Stimulated activated CD8-positive, alpha-beta memory T cell treated with anti-CD3 and anti-CD28 coated beads, Interleukin-12 subunit alpha, Interleukin-12 subunit beta, amount 100 ng/mL, for 24 hours (primary cell): ENCODE measurements around the gene TBL1Y.
"Not testable (repeated sequence)": the region's sequence is repeated elsewhere in the genome, so short reads cannot be mapped to it uniquely, and the experiment has no call there.

Experiments used
- DNase-seq: peaks from one replicate; pipeline ENCODE4 v3.0.0-alpha.2; 2020; ENCODE audit errors: extremely low read depth

The TBL1Y gene

DNA sequence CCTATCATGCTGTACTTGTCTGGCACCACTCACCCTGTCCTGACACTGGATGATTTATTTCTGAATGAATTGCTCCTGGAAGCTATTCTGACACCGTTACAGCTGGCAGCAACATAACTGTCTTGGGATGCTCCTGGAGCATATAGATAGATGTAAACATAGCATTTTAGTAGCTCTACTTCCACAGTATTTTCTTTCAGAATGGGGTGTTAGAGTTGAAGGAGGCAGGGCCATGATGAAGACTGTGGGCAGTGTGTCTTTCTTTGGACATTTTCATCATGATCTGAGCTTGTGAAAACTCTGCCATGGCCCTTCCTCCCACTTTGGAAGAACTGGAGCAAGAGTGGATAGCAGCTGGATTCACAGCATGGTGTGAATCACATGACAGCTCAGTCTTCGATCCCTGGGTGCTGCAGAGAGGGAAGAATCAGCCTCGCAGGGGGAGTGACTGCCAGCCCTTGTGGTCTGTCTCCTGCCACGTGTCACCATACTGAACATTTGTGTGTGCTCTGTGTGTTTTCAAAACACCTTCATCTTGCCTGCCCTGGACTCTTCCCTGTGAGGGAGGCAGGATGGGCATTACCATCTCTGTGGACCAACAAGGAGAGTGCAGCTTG, 61.9 kb downstream of the TBL1Y start:
- DNase-seq: no peak

DNA sequence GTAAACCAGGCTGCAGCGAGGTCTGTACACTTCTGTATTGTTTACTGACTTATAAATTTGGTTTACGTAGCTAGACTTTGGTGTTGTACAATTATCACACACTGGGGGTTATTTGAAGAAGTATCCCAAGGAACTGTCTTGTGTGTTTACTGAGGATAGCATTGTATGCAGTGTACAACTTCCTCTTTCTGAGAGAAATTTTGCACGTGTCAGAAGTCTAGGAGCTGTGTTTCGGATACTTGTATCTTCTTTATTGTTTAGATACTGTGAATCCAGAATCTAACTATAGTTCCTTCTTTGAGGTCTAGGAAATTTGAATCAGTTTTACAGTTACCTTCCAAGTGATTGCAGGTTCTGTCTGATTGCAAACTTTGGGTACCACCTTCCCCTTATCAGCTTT, 64.5 kb downstream of the TBL1Y start:
- no peak for DNase-seq

DNA sequence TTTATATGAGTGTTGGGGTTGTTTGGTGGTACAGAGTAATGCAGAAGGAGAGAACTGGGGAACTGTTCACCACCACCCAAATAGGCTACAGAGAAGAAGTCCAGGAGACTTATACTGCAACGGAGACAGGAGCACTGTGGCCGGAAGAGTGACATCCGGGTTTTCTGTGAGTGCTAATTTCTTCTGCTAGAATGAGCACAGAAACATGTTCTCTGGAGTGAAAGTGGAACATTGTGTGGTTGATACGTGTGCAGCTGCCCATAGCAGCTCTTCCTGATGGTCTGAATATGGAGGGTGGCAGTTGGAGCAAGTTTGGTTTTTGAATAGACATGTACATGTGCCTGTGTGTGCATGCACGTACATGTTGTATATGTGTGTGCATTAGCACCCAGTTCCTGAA, 67.3 kb downstream of the TBL1Y start:
- DNase-seq: no peak

DNA sequence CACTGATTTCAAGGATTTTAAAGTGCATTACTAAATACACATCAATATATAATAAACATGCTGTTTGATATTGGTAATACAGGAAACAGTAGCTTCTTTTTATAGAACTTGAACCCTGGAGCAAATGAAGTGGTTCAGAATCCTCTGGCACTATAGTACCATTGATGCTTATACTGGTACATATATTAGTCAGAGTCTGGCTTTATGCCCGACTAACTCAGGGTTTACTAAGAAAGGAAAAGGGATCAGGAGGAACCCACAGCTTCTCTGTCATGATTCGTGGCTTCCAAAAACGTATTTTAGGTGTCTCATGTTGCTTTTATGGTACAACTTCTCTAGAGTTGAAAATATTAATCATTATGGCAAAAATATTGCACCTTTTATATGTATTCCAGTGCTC, 72.7 kb downstream of the TBL1Y start:
- DNase-seq: no peak

DNA sequence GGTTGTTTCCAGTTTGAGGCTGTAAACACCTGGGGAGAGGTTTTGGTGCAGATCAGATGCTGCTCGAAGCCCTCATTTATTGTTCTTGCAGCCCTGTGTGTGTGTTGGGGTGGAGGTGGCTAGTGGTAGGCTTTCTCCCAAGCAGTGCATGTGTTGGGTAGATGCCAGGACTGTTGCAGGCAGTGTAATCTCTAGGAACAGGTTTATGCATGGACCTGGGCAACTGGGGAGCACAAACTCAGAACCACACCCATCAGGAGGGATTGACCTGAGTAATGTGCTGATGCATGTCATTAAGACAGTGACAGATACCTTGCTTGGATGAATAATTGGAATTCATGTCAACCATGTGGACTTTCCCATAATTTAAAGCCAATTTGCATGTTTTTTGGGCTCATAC, 77.3 kb downstream of the TBL1Y start:
- no peak for DNase-seq

DNA sequence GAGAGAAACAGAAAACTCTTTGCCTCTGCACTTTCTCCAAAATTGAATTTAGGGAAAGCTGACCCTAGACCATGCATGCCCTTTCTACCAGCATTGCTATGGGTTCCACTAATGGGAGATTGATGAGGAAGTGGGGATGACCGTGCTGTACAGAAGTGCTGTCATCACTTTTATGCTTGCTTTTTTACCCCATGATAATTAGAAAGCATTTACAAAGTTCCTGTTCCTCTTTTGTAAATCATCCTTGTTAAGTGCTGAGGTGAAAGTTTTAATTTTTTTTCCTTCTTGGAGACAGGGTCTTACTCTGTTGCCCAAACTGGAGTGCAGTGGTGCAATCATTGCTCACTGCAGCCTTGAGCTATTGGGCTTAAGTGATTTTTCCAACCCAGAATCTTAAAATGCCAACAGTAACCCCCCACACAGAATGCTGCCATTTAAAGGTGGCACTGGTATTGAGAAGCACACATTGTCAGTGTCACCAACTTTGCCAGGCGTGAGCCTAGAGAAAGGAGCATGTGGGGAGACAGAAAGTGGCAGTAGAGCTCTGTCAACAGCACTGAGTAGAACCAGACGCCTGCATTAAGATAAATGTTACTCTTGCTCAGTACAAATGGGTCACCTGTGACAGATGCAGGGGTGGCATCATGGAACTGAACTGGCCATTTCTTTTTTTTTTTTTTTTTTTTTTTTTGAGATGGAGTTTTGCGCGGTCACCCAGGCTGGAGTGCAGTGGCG, 79.6 kb downstream of the TBL1Y start:
- no peak for DNase-seq

DNA sequence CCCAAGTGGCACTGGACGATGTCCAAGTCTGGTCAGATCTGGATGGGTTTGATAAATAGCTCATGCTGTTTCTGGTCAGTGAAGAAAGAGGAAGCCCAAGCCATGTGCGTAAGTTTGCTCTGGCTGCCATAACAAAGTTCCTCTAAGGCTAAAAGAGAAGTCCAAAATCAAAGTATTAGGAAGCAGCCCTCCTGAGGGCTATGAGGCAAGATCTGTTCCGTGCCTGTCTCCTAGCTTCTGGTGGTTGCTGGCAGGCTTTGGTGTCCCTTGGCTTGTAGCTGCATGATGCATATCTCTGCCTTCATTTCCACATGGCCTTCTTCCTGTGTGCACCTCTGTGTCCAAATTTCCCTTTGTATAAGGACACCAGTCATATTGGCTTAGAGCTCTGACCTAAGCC, 81.5 kb downstream of the TBL1Y start:
- no peak for DNase-seq

DNA sequence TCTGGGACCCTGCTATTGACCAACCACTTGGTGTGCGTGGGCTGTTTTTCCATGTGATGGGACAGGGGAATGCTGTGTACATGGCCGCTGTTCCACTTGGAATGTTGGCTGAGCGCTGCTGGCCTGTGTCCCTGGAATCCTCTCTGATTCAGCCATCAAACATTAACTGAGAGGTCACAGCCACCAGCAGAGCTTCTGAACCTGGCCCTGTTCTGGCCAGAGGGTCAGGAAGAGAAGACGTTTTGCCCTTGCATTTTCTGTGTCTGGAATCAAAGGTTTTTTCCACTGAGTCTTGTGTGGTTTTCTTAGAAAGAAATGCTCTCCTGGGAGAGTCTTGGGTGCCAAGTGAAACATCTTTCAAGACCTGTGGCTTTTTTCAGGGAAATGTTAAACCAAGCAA, 85.5 kb downstream of the TBL1Y start:
- no peak for DNase-seq

DNA sequence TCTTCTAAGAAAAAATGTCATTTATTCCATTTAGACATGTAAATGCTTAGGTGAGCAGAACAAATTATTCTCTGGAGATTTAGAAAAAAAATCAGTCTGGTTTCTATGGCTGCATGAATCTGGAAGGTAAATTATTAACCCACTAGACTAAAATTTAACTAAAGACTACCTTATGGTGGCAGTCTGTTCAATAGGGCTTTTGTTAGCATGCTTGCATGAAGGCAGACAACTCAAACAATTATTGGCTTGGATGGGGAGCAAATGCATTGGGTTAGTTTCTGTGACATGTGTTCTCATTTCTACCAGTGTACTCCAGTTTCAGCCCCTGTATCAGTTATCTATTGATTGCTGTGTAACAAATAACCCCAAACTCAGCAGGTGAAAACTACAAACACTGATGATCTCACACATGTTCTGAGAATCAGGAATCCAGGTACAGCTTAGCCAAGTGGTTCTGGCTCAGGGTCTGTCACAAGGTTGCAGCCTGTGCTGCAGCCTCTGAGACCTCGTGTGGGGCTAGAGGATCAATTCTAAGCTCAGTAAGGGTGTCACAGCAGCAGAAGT, 87.1 kb downstream of the TBL1Y start:
- no peak for DNase-seq

DNA sequence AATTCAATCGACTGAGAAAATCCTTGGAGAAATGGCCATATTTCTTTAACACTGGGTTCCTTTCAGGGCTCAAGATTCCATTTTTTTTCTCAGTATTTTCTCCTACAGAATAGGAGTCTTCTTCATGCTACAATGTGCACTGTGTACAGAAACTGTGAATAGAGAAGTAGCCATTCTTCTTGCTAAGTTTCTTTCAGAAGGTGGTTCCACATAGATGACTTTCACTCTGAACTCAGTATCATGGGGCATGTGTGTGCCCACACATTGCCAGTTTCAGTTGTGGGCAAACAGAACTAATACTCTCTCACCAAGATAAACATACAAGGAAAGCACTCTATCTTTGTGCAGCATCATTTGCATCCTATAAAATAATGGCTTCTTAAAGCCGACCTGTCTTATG, 89.4 kb downstream of the TBL1Y start:
- no peak for DNase-seq

DNA sequence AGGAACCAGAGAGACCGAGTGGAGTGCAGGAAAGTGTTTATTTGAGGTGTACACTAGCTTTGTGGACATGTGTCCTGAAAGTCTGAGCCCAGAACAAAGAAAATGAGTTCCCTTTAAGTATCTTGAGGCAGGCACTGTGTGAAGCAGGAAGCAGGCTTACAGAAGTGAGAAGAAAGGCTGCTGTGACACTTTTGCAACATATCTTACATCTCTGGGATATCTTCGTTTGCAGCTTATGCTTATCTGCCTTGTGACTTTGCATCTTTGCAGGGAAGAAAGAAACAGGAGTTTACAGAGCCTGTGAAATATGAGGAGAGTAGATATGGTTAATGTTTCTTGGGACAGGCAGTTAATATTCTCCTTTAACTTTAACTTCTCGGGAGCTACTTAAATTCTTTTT, 92.1 kb downstream of the TBL1Y start:
- DNase-seq: no peak

DNA sequence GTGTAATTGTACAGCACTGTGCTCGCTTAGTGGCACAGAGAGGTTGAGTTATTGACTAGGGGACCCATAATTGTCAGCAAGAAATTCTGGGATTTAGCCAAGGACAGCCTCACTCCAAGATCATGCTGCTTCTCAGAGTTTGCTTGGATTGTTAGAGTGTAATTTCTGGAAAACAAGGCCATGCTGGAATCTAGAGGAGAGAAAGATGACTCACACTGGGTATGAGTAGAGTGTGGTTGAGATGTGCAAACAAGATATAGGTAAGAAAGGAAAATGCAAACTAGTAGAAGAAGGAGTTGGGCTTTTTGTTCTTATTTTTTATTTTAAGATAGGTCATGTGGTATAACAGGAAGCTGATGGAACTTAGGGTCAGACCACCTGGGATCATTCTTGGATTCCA, 97.4 kb downstream of the TBL1Y start:
- DNase-seq: no peak

DNA sequence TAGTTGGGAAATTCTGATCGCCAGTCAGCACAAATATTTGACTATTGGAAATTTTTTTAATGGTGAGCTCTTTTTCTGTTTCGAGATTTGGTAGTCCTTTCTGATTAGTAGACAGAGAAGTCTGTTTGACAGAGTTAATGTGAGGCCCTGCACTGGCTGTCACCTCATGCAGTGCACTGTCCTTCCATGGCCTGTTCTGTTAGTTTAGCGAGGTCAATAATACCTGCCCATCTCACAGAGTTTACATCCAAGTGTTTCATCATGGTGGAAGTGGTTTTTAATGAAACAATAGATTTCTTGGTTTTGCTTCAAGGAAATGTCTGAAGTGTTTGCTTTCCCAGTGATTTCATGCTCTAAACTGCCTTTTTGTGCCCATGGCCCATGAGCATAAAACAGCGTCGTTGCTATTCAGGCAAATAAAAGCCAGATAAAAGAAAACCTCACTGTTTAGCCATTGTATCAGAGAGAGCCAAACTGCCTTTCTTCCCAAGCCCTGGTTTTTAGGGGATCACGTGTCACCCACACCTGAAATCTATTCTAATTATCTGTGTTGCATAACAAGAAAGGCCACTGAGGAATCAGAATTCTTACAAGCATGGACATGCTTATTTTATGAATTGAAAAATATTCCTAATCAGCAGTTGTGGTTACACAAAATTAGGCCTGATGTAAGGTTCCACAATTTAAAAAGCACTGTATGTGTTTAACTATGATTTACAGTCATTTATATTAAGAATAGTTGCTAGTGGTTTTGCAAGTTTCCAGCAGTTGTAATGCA, 98.3 kb downstream of the TBL1Y start:
- no peak for DNase-seq

DNA sequence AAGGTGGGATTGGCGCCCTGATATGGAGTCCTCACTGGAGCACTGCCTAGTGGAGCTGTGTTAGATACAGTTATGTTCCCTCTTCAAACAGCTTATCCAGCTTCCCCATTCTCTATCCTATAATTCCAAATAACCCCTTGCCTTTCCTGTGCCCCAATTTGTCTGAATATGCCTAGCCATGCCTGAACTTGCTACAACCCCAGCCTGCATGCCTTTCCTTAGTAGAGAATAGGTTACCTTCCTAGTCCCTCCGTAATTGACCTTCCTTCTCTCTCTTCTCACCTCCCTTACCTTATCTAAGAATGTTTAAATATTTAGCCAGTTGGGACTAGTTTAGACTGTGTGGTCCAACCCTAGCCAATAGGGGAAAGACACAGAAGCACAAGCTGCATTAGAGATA, 102.6 kb downstream of the TBL1Y start:
- no peak for DNase-seq

DNA sequence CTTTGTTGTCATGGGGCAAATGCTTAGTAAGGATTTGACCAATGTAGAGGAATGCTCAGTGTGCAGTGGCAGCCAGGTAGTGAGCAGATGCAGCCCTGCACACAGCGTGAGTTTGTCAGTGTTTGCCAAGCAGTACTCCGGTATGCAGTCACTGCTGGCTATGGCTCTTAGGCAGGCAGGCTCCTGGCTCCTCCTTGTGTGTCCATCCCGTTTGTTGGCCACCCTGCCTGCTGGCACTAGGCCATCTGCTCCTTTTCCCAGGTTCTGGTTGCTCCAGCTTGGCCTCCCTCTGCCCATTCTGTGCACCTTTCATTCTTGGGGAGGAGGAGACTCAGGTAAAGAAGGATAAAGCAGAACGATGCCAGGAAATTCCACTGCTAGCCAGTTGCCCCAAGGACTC, 106.0 kb downstream of the TBL1Y start:
- no peak for DNase-seq

DNA sequence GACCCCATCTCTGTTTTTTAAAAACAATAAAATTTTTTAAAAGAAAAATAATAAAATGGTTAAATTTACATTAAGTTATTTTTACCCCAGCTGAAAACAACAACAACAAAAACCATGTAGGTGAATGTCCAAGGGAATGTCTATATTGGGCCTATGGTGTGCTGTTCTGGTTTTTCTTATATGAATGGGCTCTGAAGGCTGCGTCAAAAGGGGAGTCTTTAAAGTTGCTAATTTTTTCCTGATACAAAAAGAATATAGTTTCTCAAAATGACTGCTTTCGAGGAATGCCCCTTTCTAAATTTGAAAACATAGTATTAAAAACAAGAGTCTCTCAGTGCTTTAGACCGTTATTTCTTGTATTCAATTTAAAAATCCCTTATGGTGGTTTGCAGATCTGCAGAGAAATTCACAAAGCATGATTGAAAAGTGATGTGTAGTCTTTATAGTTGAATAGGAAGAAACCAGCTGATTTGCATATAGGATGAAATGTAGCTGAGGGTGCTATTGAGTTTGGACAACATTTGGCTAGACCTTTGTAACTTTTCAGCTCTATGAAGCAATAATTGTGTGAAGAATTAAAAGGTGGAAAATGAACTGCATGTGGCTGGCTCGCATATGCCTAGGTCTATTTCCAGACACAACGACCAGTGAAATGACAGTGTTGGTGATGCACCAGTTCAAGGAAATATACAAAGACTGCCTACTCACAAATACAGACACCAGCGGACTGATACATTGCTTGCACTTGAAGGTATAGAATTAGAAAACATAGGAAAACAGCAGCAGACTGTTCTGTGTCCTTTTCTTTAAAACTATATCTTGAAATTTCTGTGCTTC, 107.0 kb downstream of the TBL1Y start:
- DNase-seq: no peak

DNA sequence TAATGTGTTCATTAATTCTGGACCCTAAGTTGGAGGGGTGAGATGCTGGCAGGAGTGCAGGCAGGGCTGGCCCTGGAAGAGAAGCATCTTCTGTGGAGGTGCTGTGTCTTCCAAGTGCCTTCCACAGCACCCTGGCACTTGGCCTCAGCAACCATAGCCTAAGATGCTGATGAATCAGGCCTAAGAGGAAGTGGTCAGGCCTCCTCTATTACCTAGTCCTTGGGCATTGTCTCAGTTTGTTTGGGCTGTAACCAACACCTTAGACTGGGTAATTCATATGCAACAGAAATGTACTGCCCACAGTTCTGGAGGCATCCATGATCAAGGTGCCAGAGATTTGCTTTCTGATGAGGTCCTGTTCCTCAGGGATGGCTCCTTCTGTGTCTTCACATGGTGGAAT, 128.5 kb downstream of the TBL1Y start:
- no peak for DNase-seq

DNA sequence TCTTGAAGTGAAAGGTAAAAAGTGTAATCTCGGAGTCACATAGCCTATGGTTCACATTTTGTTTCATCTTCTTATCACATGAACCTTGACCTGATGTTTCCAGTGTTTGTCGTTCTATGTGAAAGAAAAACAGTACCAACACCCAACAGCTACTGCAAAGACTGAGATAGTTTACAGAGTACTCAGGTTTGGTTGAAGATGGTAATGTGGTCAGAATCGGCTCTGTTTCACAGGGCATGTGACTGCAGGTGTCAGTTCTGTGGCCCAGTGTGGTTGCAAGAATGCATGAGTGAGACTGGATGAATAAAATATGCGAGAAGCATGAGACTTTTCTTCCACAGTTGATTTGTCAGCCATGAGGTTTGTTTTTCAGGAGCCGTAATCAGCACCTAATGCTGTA, 130.2 kb downstream of the TBL1Y start:
- DNase-seq: no peak

DNA sequence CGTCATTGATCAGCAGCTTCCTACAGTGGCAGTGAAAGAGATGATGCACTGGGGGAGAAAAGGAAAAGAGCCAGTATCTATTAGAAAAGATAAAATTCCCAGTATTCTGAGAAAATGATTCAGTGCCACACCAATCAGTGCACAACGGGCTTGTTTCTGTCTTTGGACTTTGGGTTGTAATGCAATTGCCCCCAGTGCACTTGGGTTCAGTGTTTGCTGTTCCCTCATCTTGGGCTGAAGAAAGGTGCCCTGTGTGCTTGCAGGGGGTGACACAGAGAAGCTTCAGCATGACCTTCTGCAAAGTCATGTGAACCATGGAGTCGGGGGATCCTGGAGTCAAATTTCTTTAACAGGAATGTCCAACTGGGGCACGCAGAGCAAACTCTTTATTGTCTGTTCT, 131.5 kb downstream of the TBL1Y start:
- DNase-seq: no peak

DNA sequence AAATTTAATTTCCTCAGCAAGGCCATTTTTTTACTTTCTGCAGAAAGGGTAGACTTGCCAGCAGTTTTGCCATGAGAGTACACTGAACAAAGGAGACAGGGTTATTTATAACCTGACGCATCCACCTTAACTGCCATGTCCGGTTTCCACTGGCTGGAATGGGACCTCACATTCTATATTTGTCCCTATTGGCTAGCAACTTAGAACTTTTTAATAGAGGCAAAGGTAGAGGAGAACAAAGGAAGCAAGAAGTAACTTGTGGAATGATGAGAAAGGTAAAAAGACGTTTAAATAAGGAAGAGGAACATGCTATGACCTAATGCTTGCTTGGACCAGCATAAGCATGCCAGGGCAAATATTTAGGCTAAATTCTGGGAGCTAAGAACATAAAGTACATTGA, 142.0 kb downstream of the TBL1Y start:
- DNase-seq: not testable (repeated sequence)

DNA sequence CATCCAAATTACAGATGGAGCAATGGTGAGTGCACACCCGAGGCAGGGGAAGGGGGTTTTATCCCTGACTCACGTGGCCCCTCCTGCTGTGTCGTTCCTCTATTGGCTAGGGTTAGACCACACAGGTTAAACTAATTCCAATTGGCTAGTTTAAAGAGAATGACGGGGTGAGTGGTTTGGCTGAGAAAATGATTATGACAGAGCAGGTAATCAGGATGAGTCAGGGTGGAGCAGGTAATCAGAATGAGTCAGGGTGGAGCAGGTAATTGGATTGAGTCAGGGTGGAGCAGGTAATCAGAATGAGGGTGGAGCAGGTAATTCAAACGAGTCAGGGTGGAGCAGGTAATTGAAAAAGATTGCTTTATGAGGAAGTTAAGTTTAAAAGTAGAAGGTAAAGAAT, 146.4 kb downstream of the TBL1Y start:
- no peak for DNase-seq

DNA sequence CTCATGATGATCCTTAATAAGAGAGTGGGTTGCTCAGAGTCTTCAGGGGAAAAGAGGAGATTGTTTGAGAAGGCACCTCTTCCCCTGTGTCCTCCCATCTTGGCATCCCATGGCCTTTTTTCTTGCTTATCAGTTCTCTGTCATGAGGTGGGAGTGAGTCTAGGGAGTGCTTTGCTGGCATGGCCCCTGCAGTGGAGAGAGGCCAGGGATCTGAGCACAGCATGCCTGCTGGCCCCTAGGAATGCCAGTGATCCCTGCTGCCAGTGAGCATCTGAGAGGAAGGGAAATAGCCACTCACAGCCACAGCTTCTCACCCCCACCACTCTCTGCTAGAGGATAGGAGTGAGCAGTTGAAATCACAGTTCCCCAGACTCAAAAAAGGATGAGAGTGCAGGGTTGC, 168.2 kb downstream of the TBL1Y start:
- no peak for DNase-seq
